Esophagus squamous epithelium (tissue), 5 donors: ENCODE results near the gene EFCAB13. TPM values are rescaled to one million over a fixed set of nuclear protein-coding genes. Genes with fewer than 3 reads are reported as not detected.

Experiments used
- DNase-seq: peaks from one replicate; lab custom pipeline; 2025; lab: John Stamatoyannopoulos, UW
- H3K27ac ChIP-seq, 4 donors: fragments of 200-600 bp; sonication (generic); one replicate each; pipeline ENCODE4 v1.5.1; 2016 to 2019; ENCODE audit warnings: mild to moderate bottlenecking in 1 of 4
- H3K27me3 ChIP-seq, 4 donors: fragments of 200-600 bp; sonication (generic); 1 replicate in 3 of 4; 2 replicates in 1 of 4; pipeline versions ENCODE4 v1.5.1 to v1.6.0; 2017 to 2021; ENCODE audit warnings: antibody characterized with exemption in 1 of 4
- H3K36me3 ChIP-seq, 3 donors: fragments of 200-600 bp; sonication (generic); one replicate each; pipeline ENCODE4 v1.5.1; 2016 to 2019
- H3K4me1 ChIP-seq, 3 donors: fragments of 200-600 bp; sonication (generic); one replicate each; pipeline ENCODE4 v1.5.1; 2017 to 2019
- H3K4me3 ChIP-seq, 4 donors: fragments of 200-600 bp; sonication (generic); 1 replicate in 3 of 4; 2 replicates in 1 of 4; pipeline ENCODE4 v1.5.1; 2016 to 2019; ENCODE audit warnings: mild to moderate bottlenecking in 2 of 4, moderate library complexity in 1 of 4
- H3K9me3 ChIP-seq, 3 donors: fragments of 200-600 bp; sonication (generic); one replicate each; pipeline ENCODE4 v1.5.1; 2016 to 2019
- POLR2A ChIP-seq, 4 donors: fragments of 450-650 bp; IDR thresholded peaks; one replicate each; pipeline ENCODE4 v1.6.1; 2017; ENCODE audit warnings: antibody characterized with exemption in 4 of 4, mild to moderate bottlenecking in 4 of 4, moderate library complexity in 3 of 4
- WGBS, 2 donors: methylation state at CpG; one replicate each; pipeline ENCODE4 v1.1.5; 2018; 5-methylcytosine and 5-hydroxymethylcytosine counted together
- intact Hi-C: fragments of 100-400 bp; cut with DNase I; formaldehyde crosslinking; loops from one replicate; pipeline ENCODE4 v1.15.0; 2022
- total RNA-seq, 4 donors: library from RNA; depleted of rRNA; stranded (reverse); fragments of >200 nt; gene quantifications; one replicate each; pipeline ENCODE4 v1.1.0, GENCODE V29; 2016
- TF ChIP-seq, protein P1 (sequence below), 6 experiments: fragments of 450-650 bp in 4 of 6; fragments of 200-600 bp in 2 of 6; sonication (generic) in 2 of 6; IDR thresholded peaks; one replicate each; pipeline ENCODE4 v1.5.1; 2016 to 2019; ENCODE audit warnings: antibody characterized with exemption in 6 of 6, mild to moderate bottlenecking in 4 of 6, moderate library complexity in 4 of 6
- donor health status: DM: yes; HTN: yes; CAD: no.

The EFCAB13 gene
- total RNA-seq, 4 donors from 2014 or later = 0.31 to 6.7 (median 2.4) TPM

- no peak for DNase-seq
- Histone ChIP-seq H3K27me3 (no peaks in the 10 kb centered on the region), H3K4me3 (no peak overlapping the region), H3K36me3 (no peaks in the 10 kb centered on the region), H3K9me3 (no peaks in the 10 kb centered on the region), H3K4me1 (peaks cover 0 to 22% (median 0%) of the 10 kb centered on the region in 3 donors), H3K27ac (peak overlapping the region in 3 of 4 donors; percentile 65 to 70 (median 67))
- TF ChIP-seq, protein P1, sequence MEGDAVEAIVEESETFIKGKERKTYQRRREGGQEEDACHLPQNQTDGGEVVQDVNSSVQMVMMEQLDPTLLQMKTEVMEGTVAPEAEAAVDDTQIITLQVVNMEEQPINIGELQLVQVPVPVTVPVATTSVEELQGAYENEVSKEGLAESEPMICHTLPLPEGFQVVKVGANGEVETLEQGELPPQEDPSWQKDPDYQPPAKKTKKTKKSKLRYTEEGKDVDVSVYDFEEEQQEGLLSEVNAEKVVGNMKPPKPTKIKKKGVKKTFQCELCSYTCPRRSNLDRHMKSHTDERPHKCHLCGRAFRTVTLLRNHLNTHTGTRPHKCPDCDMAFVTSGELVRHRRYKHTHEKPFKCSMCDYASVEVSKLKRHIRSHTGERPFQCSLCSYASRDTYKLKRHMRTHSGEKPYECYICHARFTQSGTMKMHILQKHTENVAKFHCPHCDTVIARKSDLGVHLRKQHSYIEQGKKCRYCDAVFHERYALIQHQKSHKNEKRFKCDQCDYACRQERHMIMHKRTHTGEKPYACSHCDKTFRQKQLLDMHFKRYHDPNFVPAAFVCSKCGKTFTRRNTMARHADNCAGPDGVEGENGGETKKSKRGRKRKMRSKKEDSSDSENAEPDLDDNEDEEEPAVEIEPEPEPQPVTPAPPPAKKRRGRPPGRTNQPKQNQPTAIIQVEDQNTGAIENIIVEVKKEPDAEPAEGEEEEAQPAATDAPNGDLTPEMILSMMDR (IDR thresholded peaks at IDR 0.05) = no peak
- no peak for TF ChIP-seq POLR2A (IDR thresholded peaks at IDR 0.05)
- intact Hi-C loops = loop anchor here (5.0 kb wide), 1 partner anchor 89 kb away; no protein-coding TSS in a partner anchor
- 11 to 14% methylated on average over 3 of the region's 3 CpGs for WGBS, 2 donors
These were observed 7.4 kb upstream of the EFCAB13 start for GRCh38 chr17:47316311-47316710.

GRCh38 chr17:47317119-47317518, 6.6 kb upstream of the EFCAB13 start:
- intact Hi-C loops = loop anchor here (5.0 kb wide), 1 partner anchor 90 kb away; no protein-coding TSS in a partner anchor
- no peak overlapping the region for H3K4me3 ChIP-seq
- H3K27ac ChIP-seq = peak overlapping the region in 2 of 4 donors; percentile 8 to 31

GRCh38 chr17:47318197-47318918, 5.4 kb upstream of the EFCAB13 start:
- Histone ChIP-seq H3K9me3 (no peaks in the 10 kb centered on the region), H3K27me3 (no peaks in the 10 kb centered on the region), H3K27ac (no peak overlapping the region), H3K4me3 (no peak overlapping the region), H3K36me3 (no peaks in the 10 kb centered on the region), H3K4me1 (peaks cover 0 to 31% (median 3%) of the 10 kb centered on the region in 3 donors)
- no peak for DNase-seq
- TF ChIP-seq, protein P1 (IDR thresholded peaks at IDR 0.05) = no peak
- TF ChIP-seq POLR2A (IDR thresholded peaks at IDR 0.05) = no peak
- intact Hi-C loops = loop anchor here (5.0 kb wide), 1 partner anchor 91 kb away; no protein-coding TSS in a partner anchor
- WGBS, 2 donors = 85 to 89% methylated on average over 3 of the region's 3 CpGs

More at GRCh38 chr17:47317119-47317518, 6.6 kb upstream of the EFCAB13 start:
- peaks cover 0 to 22% (median 0%) of the 10 kb centered on the region in 3 donors for H3K4me1 ChIP-seq
- no peaks in the 10 kb centered on the region for H3K9me3 ChIP-seq
- H3K27me3 ChIP-seq = no peaks in the 10 kb centered on the region
- H3K36me3 ChIP-seq = no peaks in the 10 kb centered on the region
- DNase-seq = no peak
- TF ChIP-seq, protein P1 (IDR thresholded peaks at IDR 0.05) = no peak
- TF ChIP-seq POLR2A (IDR thresholded peaks at IDR 0.05) = no peak
- 68 to 72% methylated on average over 2 of the region's 2 CpGs for WGBS, 2 donors

DNA sequence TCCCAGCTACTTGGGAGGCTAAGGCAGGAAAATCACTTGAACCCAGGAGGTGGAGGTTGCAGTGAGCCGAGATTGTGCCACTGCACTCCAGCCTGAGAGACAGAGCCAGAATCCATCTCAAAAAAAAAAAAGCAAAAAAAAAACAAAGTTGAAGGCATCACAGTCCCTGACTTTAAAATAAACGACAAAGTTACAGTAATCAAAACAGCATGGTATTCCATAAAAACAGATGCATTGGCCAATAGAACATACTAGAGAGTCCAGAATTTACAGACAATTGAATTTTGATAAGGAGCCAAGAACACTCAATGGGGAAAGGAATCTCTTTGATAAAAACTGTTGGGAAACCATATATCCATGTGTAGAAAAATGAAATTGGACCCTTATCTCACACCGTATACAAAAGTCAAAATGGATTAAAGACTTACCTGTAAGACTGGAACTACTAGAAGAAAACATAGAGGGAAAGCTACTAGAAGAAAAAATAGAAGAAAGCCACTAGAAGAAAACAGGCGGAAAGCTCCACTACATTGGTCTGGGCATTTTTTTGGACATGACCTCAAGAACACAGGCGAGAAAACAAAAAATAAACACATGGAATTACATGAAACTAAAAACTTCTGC, 2.8 kb upstream of the EFCAB13 start:
- 78 to 85% methylated on average over 5 of the region's 5 CpGs for WGBS, 2 donors
- intact Hi-C loops = no loop called here

More for the DNA sequence above, 2.8 kb upstream of the EFCAB13 start:
- peaks cover 3 to 33% (median 10%) of the 10 kb centered on the region in 3 donors for H3K4me1 ChIP-seq
- H3K9me3 ChIP-seq = no peaks in the 10 kb centered on the region
- no peak overlapping the region for H3K4me3 ChIP-seq
- no peak for TF ChIP-seq POLR2A (IDR thresholded peaks at IDR 0.05)
- TF ChIP-seq, protein P1 (IDR thresholded peaks at IDR 0.05) = no peak
- no peaks in the 10 kb centered on the region for H3K36me3 ChIP-seq
- H3K27ac ChIP-seq = no peak overlapping the region
- no peaks in the 10 kb centered on the region for H3K27me3 ChIP-seq
- DNase-seq = no peak
